ENCODE data around the gene PLCD4.

GRCh38 chr2:218566296-218566695 is 41.4 kb upstream of the PLCD4 start:
- TF ChIP-seq, protein P1, sequence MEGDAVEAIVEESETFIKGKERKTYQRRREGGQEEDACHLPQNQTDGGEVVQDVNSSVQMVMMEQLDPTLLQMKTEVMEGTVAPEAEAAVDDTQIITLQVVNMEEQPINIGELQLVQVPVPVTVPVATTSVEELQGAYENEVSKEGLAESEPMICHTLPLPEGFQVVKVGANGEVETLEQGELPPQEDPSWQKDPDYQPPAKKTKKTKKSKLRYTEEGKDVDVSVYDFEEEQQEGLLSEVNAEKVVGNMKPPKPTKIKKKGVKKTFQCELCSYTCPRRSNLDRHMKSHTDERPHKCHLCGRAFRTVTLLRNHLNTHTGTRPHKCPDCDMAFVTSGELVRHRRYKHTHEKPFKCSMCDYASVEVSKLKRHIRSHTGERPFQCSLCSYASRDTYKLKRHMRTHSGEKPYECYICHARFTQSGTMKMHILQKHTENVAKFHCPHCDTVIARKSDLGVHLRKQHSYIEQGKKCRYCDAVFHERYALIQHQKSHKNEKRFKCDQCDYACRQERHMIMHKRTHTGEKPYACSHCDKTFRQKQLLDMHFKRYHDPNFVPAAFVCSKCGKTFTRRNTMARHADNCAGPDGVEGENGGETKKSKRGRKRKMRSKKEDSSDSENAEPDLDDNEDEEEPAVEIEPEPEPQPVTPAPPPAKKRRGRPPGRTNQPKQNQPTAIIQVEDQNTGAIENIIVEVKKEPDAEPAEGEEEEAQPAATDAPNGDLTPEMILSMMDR (IDR thresholded peaks at IDR 0.05; ENCODE audit: poor library complexity): no peak
- TF ChIP-seq EZH2 (IDR thresholded peaks at IDR 0.05; ENCODE audit: borderline replicate concordance): no peak
- TF ChIP-seq EZH2phosphoT487 (IDR thresholded peaks at IDR 0.05; ENCODE audit: low read depth, severe bottlenecking, unreplicated experiment): no peak
